BE2C (cell line): ENCODE data around the gene NCDN.

ENCODE experiments used
- DNase-seq: peaks from one replicate; pipeline ENCODE4 v3.0.0-alpha.2; 2020
- H3K27me3 ChIP-seq: fragments of 250-450 bp; sonication (Bioruptor Pico); 2 replicates; pipeline ENCODE4 v1.5.1; 2020; ENCODE audit warnings: mild to moderate bottlenecking
- H3K36me3 ChIP-seq: fragments of 250-450 bp; sonication (Bioruptor Pico); 2 replicates; pipeline ENCODE4 v1.5.1; 2020; ENCODE audit warnings: mild to moderate bottlenecking
- H3K4me1 ChIP-seq: fragments of 250-450 bp; sonication (Bioruptor Pico); 2 replicates; pipeline ENCODE4 v1.5.1; 2020
- H3K4me3 ChIP-seq: 2 replicates; pipeline ENCODE4 v1.5.1; 2011; ENCODE audit warnings: low read depth, low read length
- H3K9me3 ChIP-seq: fragments of 250-450 bp; sonication (Bioruptor Pico); 2 replicates; pipeline ENCODE4 v1.5.1; 2020
- TF ChIP-seq, protein P1 (sequence below): IDR thresholded peaks from 2 replicates; pipeline ENCODE4 v1.5.1; 2012; ENCODE audit warnings: mild to moderate bottlenecking, low read depth, low read length

The NCDN gene

DNA sequence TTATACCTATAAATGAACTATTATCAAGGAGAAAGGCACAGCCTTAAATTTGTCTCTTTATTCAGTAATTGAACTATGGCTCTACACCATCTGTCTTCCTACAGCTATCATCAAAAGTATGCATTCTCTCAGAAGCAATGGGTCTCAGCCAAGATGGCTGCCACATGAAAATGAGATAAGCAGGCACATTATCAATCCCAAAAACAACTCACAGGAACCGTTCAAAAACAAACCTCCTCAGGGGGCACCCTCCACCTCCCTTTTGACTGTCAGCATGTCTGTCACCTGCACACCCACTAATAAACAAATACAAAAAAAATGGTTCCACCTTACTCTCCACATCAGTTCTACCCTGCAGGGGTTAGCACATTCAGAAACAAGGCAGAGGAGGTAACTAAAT lies 24.0 kb upstream of the NCDN start:
- Histone ChIP-seq H3K4me1 (no peaks in the 10 kb centered on the region), H3K4me3 (no peak overlapping the region), H3K9me3 (no peaks in the 10 kb centered on the region), H3K36me3 (no peaks in the 10 kb centered on the region), H3K27me3 (no peaks in the 10 kb centered on the region)
- DNase-seq = no peak
- TF ChIP-seq, protein P1, sequence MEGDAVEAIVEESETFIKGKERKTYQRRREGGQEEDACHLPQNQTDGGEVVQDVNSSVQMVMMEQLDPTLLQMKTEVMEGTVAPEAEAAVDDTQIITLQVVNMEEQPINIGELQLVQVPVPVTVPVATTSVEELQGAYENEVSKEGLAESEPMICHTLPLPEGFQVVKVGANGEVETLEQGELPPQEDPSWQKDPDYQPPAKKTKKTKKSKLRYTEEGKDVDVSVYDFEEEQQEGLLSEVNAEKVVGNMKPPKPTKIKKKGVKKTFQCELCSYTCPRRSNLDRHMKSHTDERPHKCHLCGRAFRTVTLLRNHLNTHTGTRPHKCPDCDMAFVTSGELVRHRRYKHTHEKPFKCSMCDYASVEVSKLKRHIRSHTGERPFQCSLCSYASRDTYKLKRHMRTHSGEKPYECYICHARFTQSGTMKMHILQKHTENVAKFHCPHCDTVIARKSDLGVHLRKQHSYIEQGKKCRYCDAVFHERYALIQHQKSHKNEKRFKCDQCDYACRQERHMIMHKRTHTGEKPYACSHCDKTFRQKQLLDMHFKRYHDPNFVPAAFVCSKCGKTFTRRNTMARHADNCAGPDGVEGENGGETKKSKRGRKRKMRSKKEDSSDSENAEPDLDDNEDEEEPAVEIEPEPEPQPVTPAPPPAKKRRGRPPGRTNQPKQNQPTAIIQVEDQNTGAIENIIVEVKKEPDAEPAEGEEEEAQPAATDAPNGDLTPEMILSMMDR = no peak

DNA sequence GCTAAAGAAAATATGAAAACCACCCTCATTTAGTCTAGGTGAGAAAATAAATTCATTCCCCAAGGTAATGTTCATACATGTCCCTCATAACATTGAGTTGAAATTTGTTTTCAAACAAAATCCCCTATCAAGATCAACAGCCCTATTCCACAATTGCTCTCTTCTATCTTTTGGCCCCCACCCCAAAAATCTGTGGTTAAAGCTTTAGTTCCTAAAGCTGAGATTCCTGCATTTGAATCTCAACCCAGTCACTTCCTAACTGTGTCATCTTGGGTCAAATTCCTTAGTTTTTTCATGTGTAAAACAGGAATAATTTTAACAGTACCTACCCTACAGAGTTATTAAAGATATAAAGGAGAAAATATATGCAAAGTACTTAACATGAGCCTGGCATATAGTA lies 22.4 kb upstream of the NCDN start:
- TF ChIP-seq, protein P1 = no peak
- no peaks in the 10 kb centered on the region for H3K27me3 ChIP-seq
- no peak for DNase-seq
- no peak overlapping the region for H3K4me3 ChIP-seq
- H3K9me3 ChIP-seq = no peaks in the 10 kb centered on the region
- H3K4me1 ChIP-seq = no peaks in the 10 kb centered on the region
- no peaks in the 10 kb centered on the region for H3K36me3 ChIP-seq

DNA sequence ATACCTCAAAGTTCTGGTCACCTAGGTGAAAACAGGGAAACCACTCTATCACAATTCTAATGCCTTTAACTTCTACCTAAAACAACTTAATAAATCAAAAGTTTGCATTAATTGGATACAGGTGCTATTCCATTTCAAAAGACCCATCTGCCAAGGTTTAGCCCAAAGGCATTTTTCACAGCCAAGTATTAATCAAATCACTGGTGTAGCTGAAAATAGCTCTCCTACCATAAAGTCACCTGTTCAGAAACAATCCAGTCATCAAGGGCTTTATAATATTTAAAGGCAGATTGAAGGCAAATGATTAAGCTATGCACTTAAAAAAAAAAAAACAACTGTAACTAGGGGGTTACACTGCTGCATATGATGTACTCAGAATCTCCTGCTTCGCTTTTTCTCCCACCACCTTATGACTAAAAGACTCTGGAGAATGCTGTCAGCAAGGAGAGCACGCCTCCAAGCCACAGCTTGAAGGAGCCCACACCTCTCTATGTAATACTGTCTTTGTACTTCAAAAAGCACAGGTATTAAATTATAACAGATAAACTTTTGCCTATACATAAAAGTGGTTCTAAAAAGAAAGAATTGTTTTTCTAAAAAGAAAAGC lies 20.9 kb upstream of the NCDN start:
- H3K4me1 ChIP-seq = no peaks in the 10 kb centered on the region
- TF ChIP-seq, protein P1 = no peak
- DNase-seq = no peak
- H3K36me3 ChIP-seq = no peaks in the 10 kb centered on the region
- no peaks in the 10 kb centered on the region for H3K27me3 ChIP-seq
- H3K4me3 ChIP-seq = no peak overlapping the region
- H3K9me3 ChIP-seq = no peaks in the 10 kb centered on the region

DNA sequence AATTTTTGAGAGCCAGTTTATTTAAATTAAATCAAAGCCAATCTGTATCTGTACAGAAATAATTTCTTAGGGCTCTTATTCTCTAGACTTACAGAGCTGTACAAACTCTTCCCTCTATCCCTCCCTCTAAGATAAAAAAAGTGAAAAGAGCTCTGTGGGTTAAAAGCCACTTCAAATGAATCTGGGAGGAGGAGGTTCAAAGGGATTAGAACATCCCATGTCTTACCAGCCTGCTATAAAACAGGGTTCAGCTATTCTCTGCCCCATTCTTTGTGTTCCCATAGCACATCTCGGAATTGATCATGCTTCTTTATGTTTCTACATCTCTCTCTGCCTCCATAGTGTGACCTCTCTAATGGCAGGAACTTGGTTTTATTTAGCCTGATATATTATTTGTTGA lies 19.8 kb upstream of the NCDN start:
- no peaks in the 10 kb centered on the region for H3K36me3 ChIP-seq
- no peak overlapping the region for H3K4me3 ChIP-seq
- H3K27me3 ChIP-seq = no peaks in the 10 kb centered on the region
- TF ChIP-seq, protein P1 = no peak
- H3K9me3 ChIP-seq = no peaks in the 10 kb centered on the region
- no peaks in the 10 kb centered on the region for H3K4me1 ChIP-seq
- DNase-seq = no peak

DNA sequence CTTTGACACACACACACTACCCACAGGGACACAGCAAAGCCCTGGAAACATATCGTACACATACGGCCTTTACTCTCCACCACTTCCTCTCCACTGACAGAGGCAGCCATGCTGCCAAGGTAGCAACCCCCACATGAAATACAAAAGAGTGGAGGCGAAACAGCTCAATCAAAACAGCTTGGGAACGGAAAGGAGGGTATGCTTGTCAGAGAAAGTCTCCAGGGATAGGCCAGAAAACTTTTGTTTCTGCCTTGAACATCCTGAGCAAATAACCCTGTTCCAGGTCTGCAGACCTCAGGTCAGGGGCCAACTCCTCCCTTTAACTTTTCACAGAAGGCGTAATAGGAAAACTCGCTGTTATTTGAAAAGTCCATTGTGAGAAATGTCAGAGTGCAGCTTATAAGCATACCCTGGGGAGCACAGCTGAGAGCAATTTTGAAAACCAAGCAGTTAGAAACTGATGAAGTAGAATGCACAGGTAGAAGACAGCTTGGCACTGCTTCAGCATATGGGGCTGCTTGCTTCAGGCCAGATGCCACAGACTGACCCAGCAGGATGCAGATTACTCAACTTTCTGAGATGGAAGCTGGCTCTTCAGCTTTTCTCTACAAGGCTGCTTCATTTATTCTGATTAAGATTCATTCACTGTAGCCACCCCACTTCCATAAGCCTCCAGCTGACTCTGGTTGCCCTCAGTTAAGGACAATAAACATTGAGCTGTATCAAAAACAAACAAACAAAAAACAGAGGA lies 18.4 kb upstream of the NCDN start:
- Histone ChIP-seq H3K27me3 (no peaks in the 10 kb centered on the region), H3K4me1 (no peaks in the 10 kb centered on the region), H3K36me3 (no peaks in the 10 kb centered on the region), H3K9me3 (no peaks in the 10 kb centered on the region), H3K4me3 (no peak overlapping the region)
- TF ChIP-seq, protein P1 = no peak
- DNase-seq = no peak

DNA sequence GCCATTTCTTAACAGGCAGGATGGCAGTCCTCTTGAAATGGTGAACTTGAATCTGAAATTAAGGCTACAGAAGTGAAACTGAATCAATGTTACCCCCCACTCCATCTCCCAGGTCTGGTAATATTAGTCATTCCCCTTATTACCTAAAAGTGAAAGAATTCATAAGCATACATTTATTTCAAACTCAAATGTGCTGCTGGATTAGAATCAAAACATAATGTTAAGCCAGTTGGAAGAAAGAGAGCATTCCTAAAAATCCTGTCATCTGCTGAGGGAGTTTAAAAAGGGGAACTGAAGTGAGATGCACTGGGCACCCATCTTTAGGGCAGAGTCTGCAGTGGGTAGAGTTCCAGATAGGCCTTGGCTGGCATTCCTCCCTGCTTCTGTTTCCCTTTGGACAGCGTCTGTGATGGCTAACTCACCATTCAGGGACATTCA lies 17.8 kb upstream of the NCDN start:
- H3K4me3 ChIP-seq = no peak overlapping the region
- no peaks in the 10 kb centered on the region for H3K4me1 ChIP-seq
- H3K9me3 ChIP-seq = no peaks in the 10 kb centered on the region
- no peaks in the 10 kb centered on the region for H3K27me3 ChIP-seq
- H3K36me3 ChIP-seq = no peaks in the 10 kb centered on the region
- TF ChIP-seq, protein P1 = no peak
- no peak for DNase-seq
